HepG2 (cell line): ENCODE measurements around the gene NFE2L1. TPM values are rescaled to one million over a fixed set of nuclear protein-coding genes. Genes with fewer than 3 reads are reported as not detected.

Experiments
- ARNTL ChIP-seq: sonication (generic); formaldehyde crosslinking; IDR thresholded peaks from 2 replicates; pipeline ENCODE4 v1.4.0; 2020; ENCODE audit warnings: mild to moderate bottlenecking, missing genetic modification reagents
- GPN1 ChIP-seq: sonication (generic); formaldehyde crosslinking; IDR thresholded peaks from 2 replicates; pipeline ENCODE4 v1.5.1; 2020; ENCODE audit warnings: missing genetic modification reagents, borderline replicate concordance
- HNRNPLL ChIP-seq: fragments of 200-400 bp; formaldehyde crosslinking; IDR thresholded peaks from 2 replicates; pipeline ENCODE4 v1.6.1; 2017; ENCODE audit warnings: mild to moderate bottlenecking, low read depth, low read length; ENCODE audit not compliant: poor library complexity, severe bottlenecking
- ISL2 ChIP-seq: sonication (generic); formaldehyde crosslinking; IDR thresholded peaks from 2 replicates; pipeline ENCODE4 v1.5.0; 2020; ENCODE audit warnings: missing genetic modification reagents
- PHF5A ChIP-seq: IDR thresholded peaks from one replicate; pipeline ENCODE4 v1.6.1; 2018; ENCODE audit warnings: low read depth, missing genetic modification reagents; ENCODE audit not compliant: unreplicated experiment
- TOE1 ChIP-seq: sonication (generic); formaldehyde crosslinking; IDR thresholded peaks from 2 replicates; pipeline ENCODE4 v1.4.0; 2020; ENCODE audit warnings: mild to moderate bottlenecking, missing genetic modification reagents
- U2AF1 ChIP-seq: fragments of 200-400 bp; formaldehyde crosslinking; optimal IDR thresholded peaks from 2 replicates; pipeline ENCODE3; 2017; ENCODE audit warnings: mild to moderate bottlenecking, low read depth, low read length
- ZC3H13 ChIP-seq: sonication (generic); formaldehyde crosslinking; IDR thresholded peaks from 2 replicates; pipeline ENCODE4 v1.8.1; 2023; ENCODE audit warnings: mild to moderate bottlenecking, missing genetic modification reagents, moderate library complexity
- ZFP82 ChIP-seq: sonication (generic); formaldehyde crosslinking; IDR thresholded peaks from 2 replicates; pipeline ENCODE4 v1.5.1; 2020; ENCODE audit warnings: mild to moderate bottlenecking, missing genetic modification reagents, borderline replicate concordance
- ZNF530 ChIP-seq: sonication (generic); formaldehyde crosslinking; IDR thresholded peaks from 2 replicates; pipeline ENCODE4 v1.5.0; 2020; ENCODE audit warnings: low read depth, mild to moderate bottlenecking, missing genetic modification reagents
- ZNF75D ChIP-seq: sonication (generic); formaldehyde crosslinking; IDR thresholded peaks from 2 replicates; pipeline ENCODE4 v1.8.1; 2023; ENCODE audit warnings: missing genetic modification reagents, mild to moderate bottlenecking, borderline replicate concordance
- polyA plus RNA-seq, 8 experiments: library from polyadenylated mRNA; depleted of rRNA in 3 of 8; stranded (reverse) in 7 of 8; unstranded in 1 of 8; fragments of >200 nt; fragmentation: Illumina TruSeq in 4 of 8; extraction: Trizol in 4 of 8; gene quantifications; 2 replicates each; pipeline versions ENCODE4 v1.2.1 to v1.2.3, GENCODE V29; 2011 to 2016; ENCODE audit warnings: low read depth in 4 of 8, missing spikeins in 1 of 8, mixed read lengths in 1 of 8; ENCODE audit not compliant: insufficient read depth in 1 of 8
- total RNA-seq, 5 experiments: library from RNA; depleted of rRNA; stranded (reverse); fragments of >200 nt; fragmentation: Illumina TruSeq; extraction: Trizol; gene quantifications; 2 replicates each; pipeline ENCODE4 v1.2.3, GENCODE V29; 2016; ENCODE audit warnings: low read depth in 1 of 5
- TF ChIP-seq, protein P1 (sequence below): sonication (generic); formaldehyde crosslinking; IDR thresholded peaks from 2 replicates; pipeline ENCODE4 v1.4.0; 2020; ENCODE audit warnings: missing genetic modification reagents
- TF ChIP-seq, protein P2 (sequence below): sonication (generic); formaldehyde crosslinking; IDR thresholded peaks from 2 replicates; pipeline ENCODE4 v1.4.0; 2020; ENCODE audit warnings: missing genetic modification reagents, mild to moderate bottlenecking, borderline replicate concordance
- TF ChIP-seq, protein P3 (sequence below): sonication (generic); formaldehyde crosslinking; IDR thresholded peaks from 2 replicates; pipeline ENCODE4 v1.5.0; 2020; ENCODE audit warnings: mild to moderate bottlenecking, missing genetic modification reagents, moderate library complexity
- TF ChIP-seq, protein P4 (sequence below): sonication (generic); formaldehyde crosslinking; IDR thresholded peaks from 2 replicates; pipeline ENCODE4 v1.4.0; 2020; ENCODE audit warnings: missing genetic modification reagents
- TF ChIP-seq, protein P5 (sequence below): sonication (generic); formaldehyde crosslinking; IDR thresholded peaks from 2 replicates; pipeline ENCODE4 v1.4.0; 2020; ENCODE audit warnings: low read depth, missing genetic modification reagents
- TF ChIP-seq, protein P6 (sequence below): sonication (generic); formaldehyde crosslinking; IDR thresholded peaks from 2 replicates; pipeline ENCODE4 v1.4.0; 2020; ENCODE audit warnings: missing genetic modification reagents, borderline replicate concordance

NFE2L1 gene
- total and polyA plus RNA-seq, 2 of the 13 experiments (the other 11 are each of a cell fraction or from before 2014, with no cell fraction given): 67.0 to 234 TPM

DNA sequence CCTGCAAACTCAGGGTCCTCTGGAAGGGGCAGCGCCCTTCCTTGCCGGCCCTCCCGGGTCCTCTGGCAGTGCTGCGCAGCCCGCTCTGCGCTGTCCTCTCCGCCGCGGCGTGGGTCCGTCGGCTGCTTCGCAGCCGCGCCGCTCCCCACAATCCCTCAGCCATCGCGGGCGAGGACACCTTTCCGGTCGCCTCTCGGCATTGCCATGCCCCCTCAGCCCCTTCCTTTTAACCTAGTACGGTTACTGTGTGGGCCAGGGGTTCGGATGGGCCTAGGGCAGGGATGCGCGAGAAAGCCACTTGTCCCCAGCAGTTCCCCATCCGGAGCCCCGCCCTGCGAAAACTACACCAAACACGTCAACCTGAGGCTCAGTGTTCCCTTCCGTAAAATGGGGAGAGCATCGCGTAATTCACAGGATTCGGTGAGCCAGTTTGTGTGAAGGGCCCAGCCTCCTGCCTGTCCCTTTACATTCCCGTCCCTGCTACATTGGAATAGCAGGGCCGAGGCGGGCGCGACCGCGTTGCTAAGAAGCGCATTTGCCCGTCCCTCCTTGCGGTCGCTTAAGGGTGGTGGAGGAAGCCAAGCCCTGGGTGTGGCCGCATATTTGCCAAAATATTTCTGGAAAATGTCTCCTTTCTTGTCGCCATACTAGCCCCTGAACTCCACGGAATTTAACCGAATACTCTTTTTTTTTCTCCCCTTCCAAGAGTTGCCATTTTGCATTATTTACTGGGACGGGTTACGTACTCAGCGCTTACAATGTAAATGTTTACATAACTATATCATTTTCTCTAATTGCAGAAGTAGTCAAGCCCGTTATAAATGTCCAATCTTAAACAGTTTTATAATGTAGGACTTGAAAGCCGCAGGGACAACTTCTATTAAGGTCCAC lies 23.8 kb upstream of the NFE2L1 start (continued):
- no peak for TF ChIP-seq PHF5A (CRISPR knock-in tag)
- TF ChIP-seq, protein P1, sequence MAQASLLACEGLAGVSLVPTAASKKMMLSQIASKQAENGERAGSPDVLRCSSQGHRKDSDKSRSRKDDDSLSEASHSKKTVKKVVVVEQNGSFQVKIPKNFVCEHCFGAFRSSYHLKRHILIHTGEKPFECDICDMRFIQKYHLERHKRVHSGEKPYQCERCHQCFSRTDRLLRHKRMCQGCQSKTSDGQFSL (CRISPR knock-in tag): no peak
- peak; percentile 56 for TF ChIP-seq U2AF1
- TF ChIP-seq, protein P2, sequence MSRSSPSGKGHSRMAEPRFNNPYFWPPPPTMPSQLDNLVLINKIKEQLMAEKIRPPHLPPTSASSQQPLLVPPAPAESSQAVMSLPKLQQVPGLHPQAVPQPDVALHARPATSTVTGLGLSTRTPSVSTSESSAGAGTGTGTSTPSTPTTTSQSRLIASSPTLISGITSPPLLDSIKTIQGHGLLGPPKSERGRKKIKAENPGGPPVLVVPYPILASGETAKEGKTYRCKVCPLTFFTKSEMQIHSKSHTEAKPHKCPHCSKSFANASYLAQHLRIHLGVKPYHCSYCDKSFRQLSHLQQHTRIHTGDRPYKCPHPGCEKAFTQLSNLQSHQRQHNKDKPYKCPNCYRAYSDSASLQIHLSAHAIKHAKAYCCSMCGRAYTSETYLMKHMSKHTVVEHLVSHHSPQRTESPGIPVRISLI (CRISPR knock-in tag): no peak
- 0 out of 2 replicates have a peak, but pooled peaks have one; percentile 25 for TF ChIP-seq ARNTL (CRISPR knock-in tag)
- TF ChIP-seq, protein P3, sequence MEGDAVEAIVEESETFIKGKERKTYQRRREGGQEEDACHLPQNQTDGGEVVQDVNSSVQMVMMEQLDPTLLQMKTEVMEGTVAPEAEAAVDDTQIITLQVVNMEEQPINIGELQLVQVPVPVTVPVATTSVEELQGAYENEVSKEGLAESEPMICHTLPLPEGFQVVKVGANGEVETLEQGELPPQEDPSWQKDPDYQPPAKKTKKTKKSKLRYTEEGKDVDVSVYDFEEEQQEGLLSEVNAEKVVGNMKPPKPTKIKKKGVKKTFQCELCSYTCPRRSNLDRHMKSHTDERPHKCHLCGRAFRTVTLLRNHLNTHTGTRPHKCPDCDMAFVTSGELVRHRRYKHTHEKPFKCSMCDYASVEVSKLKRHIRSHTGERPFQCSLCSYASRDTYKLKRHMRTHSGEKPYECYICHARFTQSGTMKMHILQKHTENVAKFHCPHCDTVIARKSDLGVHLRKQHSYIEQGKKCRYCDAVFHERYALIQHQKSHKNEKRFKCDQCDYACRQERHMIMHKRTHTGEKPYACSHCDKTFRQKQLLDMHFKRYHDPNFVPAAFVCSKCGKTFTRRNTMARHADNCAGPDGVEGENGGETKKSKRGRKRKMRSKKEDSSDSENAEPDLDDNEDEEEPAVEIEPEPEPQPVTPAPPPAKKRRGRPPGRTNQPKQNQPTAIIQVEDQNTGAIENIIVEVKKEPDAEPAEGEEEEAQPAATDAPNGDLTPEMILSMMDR (CRISPR knock-in tag): no peak; the same call in 1 of the 2 replicates
- TF ChIP-seq TOE1 (CRISPR knock-in tag): no peak
- 0 out of 2 replicates have a peak, but pooled peaks have one; percentile 37 for TF ChIP-seq ISL2
- 0 out of 2 replicates have a peak, but pooled peaks have one; percentile 48 for TF ChIP-seq ZNF75D (CRISPR knock-in tag)
- TF ChIP-seq HNRNPLL: peak; percentile 41
- no peak for TF ChIP-seq ZFP82
- peak; percentile 39; the same call in 1 of the 2 replicates for TF ChIP-seq ZC3H13 (CRISPR knock-in tag)
- TF ChIP-seq, protein P4, sequence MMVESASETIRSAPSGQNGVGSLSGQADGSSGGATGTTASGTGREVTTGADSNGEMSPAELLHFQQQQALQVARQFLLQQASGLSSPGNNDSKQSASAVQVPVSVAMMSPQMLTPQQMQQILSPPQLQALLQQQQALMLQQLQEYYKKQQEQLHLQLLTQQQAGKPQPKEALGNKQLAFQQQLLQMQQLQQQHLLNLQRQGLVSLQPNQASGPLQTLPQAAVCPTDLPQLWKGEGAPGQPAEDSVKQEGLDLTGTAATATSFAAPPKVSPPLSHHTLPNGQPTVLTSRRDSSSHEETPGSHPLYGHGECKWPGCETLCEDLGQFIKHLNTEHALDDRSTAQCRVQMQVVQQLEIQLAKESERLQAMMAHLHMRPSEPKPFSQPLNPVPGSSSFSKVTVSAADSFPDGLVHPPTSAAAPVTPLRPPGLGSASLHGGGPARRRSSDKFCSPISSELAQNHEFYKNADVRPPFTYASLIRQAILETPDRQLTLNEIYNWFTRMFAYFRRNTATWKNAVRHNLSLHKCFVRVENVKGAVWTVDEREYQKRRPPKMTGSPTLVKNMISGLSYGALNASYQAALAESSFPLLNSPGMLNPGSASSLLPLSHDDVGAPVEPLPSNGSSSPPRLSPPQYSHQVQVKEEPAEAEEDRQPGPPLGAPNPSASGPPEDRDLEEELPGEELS (CRISPR knock-in tag): no peak
- TF ChIP-seq, protein P5, sequence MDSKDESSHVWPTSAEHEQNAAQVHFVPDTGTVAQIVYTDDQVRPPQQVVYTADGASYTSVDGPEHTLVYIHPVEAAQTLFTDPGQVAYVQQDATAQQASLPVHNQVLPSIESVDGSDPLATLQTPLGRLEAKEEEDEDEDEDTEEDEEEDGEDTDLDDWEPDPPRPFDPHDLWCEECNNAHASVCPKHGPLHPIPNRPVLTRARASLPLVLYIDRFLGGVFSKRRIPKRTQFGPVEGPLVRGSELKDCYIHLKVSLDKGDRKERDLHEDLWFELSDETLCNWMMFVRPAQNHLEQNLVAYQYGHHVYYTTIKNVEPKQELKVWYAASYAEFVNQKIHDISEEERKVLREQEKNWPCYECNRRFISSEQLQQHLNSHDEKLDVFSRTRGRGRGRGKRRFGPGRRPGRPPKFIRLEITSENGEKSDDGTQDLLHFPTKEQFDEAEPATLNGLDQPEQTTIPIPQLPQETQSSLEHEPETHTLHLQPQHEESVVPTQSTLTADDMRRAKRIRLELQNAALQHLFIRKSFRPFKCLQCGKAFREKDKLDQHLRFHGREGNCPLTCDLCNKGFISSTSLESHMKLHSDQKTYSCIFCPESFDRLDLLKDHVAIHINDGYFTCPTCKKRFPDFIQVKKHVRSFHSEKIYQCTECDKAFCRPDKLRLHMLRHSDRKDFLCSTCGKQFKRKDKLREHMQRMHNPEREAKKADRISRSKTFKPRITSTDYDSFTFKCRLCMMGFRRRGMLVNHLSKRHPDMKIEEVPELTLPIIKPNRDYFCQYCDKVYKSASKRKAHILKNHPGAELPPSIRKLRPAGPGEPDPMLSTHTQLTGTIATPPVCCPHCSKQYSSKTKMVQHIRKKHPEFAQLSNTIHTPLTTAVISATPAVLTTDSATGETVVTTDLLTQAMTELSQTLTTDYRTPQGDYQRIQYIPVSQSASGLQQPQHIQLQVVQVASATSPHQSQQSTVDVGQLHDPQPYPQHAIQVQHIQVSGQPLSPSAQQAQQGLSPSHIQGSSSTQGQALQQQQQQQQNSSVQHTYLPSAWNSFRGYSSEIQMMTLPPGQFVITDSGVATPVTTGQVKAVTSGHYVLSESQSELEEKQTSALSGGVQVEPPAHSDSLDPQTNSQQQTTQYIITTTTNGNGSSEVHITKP: no peak
- no peak for TF ChIP-seq GPN1 (CRISPR knock-in tag)
- no peak for TF ChIP-seq ZNF530
- TF ChIP-seq, protein P6, sequence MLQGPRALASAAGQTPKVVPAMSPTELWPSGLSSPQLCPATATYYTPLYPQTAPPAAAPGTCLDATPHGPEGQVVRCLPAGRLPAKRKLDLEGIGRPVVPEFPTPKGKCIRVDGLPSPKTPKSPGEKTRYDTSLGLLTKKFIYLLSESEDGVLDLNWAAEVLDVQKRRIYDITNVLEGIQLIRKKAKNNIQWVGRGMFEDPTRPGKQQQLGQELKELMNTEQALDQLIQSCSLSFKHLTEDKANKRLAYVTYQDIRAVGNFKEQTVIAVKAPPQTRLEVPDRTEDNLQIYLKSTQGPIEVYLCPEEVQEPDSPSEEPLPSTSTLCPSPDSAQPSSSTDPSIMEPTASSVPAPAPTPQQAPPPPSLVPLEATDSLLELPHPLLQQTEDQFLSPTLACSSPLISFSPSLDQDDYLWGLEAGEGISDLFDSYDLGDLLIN (CRISPR knock-in tag): no peak
